OCI-LY7 (cell line): ENCODE results near the gene TOMM20. TPM values are rescaled to one million over a fixed set of nuclear protein-coding genes. Genes with fewer than 3 reads are reported as not detected.
A peak's percentile ranks its signal among the peaks of the same experiment; 100 is the strongest.

ENCODE experiments used
- BruUV-seq: library from RNA; stranded (reverse); fragments of 400-500 nt; replicated peaks from 2 replicates; lab custom pipeline; 2021; lab: Mats Ljungman, UMichigan
- CTCF ChIA-PET: fragments of 300-600 bp; sonication (Branson Sonifier 250); formaldehyde crosslinking; loops from one replicate; lab custom pipeline; 2022; ENCODE audit warnings: antibody characterized with exemption; ENCODE audit not compliant: unreplicated experiment; lab: Charles Lee
- POLR2A ChIA-PET: fragments of 300-600 bp; sonication (Branson Sonifier 250); formaldehyde crosslinking; loops from one replicate; lab custom pipeline; 2022; ENCODE audit warnings: antibody characterized with exemption; lab: Charles Lee
- DNase-seq: peaks from one replicate; pipeline ENCODE4 v3.0.0-alpha.2; 2015; ENCODE audit warnings: low spot score
- H2AFZ ChIP-seq: fragments of 200-600 bp; sonication (generic), shearing (Covaris generic); 2 replicates; pipeline ENCODE4 v1.6.1; 2014; ENCODE audit warnings: mild to moderate bottlenecking, antibody characterized with exemption, low read length, moderate library complexity
- H3K27ac ChIP-seq: fragments of 200-600 bp; sonication (generic); 2 replicates; pipeline ENCODE4 v1.5.1; 2014; ENCODE audit warnings: mixed run types, low read depth, mild to moderate bottlenecking, moderate library complexity, low read length, inconsistent platforms; ENCODE audit not compliant: poor library complexity, severe bottlenecking
- H3K36me3 ChIP-seq: fragments of 200-600 bp; sonication (generic); 2 replicates; pipeline ENCODE4 v1.6.1; 2014; ENCODE audit warnings: mild to moderate bottlenecking, antibody characterized with exemption, low read length, moderate library complexity, mixed read lengths; ENCODE audit not compliant: insufficient read depth
- H3K4me1 ChIP-seq: fragments of 200-600 bp; sonication (generic); 2 replicates; pipeline ENCODE4 v1.5.1; 2014; ENCODE audit warnings: mild to moderate bottlenecking, low read length; ENCODE audit not compliant: insufficient read depth, poor library complexity, severe bottlenecking
- H3K4me2 ChIP-seq: fragments of 200-600 bp; sonication (generic); 2 replicates; pipeline ENCODE4 v1.6.1; 2014; ENCODE audit warnings: mild to moderate bottlenecking, low read length
- H3K4me3 ChIP-seq: fragments of 200-600 bp; sonication (generic); 2 replicates; pipeline ENCODE4 v1.5.1; 2014; ENCODE audit warnings: mild to moderate bottlenecking, low read depth, low read length; ENCODE audit not compliant: poor library complexity, severe bottlenecking
- H3K79me2 ChIP-seq: fragments of 200-600 bp; sonication (generic); 2 replicates; pipeline ENCODE4 v1.6.1; 2016; ENCODE audit warnings: low read depth, mild to moderate bottlenecking, low read length, moderate library complexity, mixed read lengths; ENCODE audit not compliant: insufficient read depth
- H3K9me2 ChIP-seq: fragments of 200-600 bp; sonication (generic); 2 replicates; pipeline ENCODE4 v1.6.1; 2016; ENCODE audit warnings: mild to moderate bottlenecking, low read length, mixed read lengths; ENCODE audit not compliant: insufficient read depth
- H3K9me3 ChIP-seq: fragments of 200-600 bp; sonication (generic); 2 replicates; pipeline ENCODE4 v1.6.1; 2014; ENCODE audit warnings: mild to moderate bottlenecking, mixed run types, low read length, mixed read lengths
- H4K20me1 ChIP-seq: fragments of 200-600 bp; sonication (generic); 2 replicates; pipeline ENCODE4 v1.6.1; 2014; ENCODE audit warnings: mild to moderate bottlenecking, antibody characterized with exemption, low read length, moderate library complexity, mixed read lengths; ENCODE audit not compliant: insufficient read depth
- CTCF ChIP-seq: fragments of 200-600 bp; sonication (generic); conservative IDR thresholded peaks from 2 replicates; pipeline ENCODE4 v1.5.1; 2014; ENCODE audit warnings: mild to moderate bottlenecking, antibody characterized with exemption, low read length, moderate library complexity, mixed read lengths
- EZH2phosphoT487 ChIP-seq: fragments of 200-600 bp; sonication (generic); IDR thresholded peaks from 2 replicates; pipeline ENCODE4 v1.6.1; 2018; ENCODE audit warnings: low read depth, borderline replicate concordance, mild to moderate bottlenecking, mixed run types, antibody characterized with exemption, low read length, moderate library complexity, mixed read lengths
- intact Hi-C: fragments of 100-400 bp; cut with micrococcal nuclease; formaldehyde crosslinking; loops from one replicate; pipeline ENCODE4 v1.10.0; 2022; ENCODE audit not compliant: unreplicated experiment
- total RNA-seq, 2 experiments: library from RNA; depleted of rRNA in 1 of 2; stranded (reverse); fragments of >200 nt in 1 of 2; shearing (Covaris generic) in 1 of 2; gene quantifications; 2 replicates each; pipeline ENCODE4 v1.2.3, GENCODE V29; 2014 to 2022

Gene TOMM20
- total RNA-seq, 2 experiments from 2014 or later, result 76.7 to 133 TPM

GRCh38 chr1:235156265-235156664 is 27.6 kb upstream of the TOMM20 start:
- Histone ChIP-seq H3K9me2 (no peaks in the 10 kb centered on the region), H3K79me2 (peaks cover 25% of the 10 kb centered on the region), H4K20me1 (no peaks in the 10 kb centered on the region), H3K4me2 (no peak overlapping the region), H3K9me3 (no peaks in the 10 kb centered on the region), H2AFZ (no peak overlapping the region), H3K4me1 (peaks cover 12% of the 10 kb centered on the region), H3K4me3 (no peak overlapping the region), H3K36me3 (peaks cover 83% of the 10 kb centered on the region), H3K27ac (no peak overlapping the region)
- no TSS peak for BruUV-seq
- intact Hi-C loops, result no loop called here
- no peak for DNase-seq
- POLR2A ChIA-PET, result interaction anchor here (0.7 to 1.7 kb wide), 8 partner anchors 11 to 750 kb away, joined by 3 to 6 read pairs (median 4); no protein-coding TSS in a partner anchor
- TF ChIP-seq EZH2phosphoT487 (no peak), CTCF (peak; percentile 56)
- CTCF ChIA-PET, result interaction anchor here (0.6 kb wide), 2 partner anchors 34 to 360 kb away, joined by 3 to 4 read pairs; no protein-coding TSS in a partner anchor

- no peak for TF ChIP-seq EZH2phosphoT487
- no peak for TF ChIP-seq CTCF
- no peaks in the 10 kb centered on the region for H3K79me2 ChIP-seq
- H3K9me2 ChIP-seq, result no peaks in the 10 kb centered on the region
- no peaks in the 10 kb centered on the region for H4K20me1 ChIP-seq
- peaks cover 95% of the 10 kb centered on the region for H3K36me3 ChIP-seq
- H3K9me3 ChIP-seq, result no peaks in the 10 kb centered on the region
- CTCF ChIA-PET, result no interaction called here
- no TSS peak for BruUV-seq
- POLR2A ChIA-PET, result interaction anchor here (0.6 to 0.9 kb wide), 3 partner anchors 35 to 319 kb away, joined by 3 to 5 read pairs (median 3); no protein-coding TSS in a partner anchor
- no peak overlapping the region for H3K4me3 ChIP-seq
- H3K27ac ChIP-seq, result no peak overlapping the region
- no peak overlapping the region for H3K4me2 ChIP-seq
- intact Hi-C loops, result no loop called here
- no peak for DNase-seq
- no peak overlapping the region for H2AFZ ChIP-seq
- H3K4me1 ChIP-seq, result no peaks in the 10 kb centered on the region
Measured at GRCh38 chr1:235152235-235152634, 23.6 kb upstream of the TOMM20 start.

- Histone ChIP-seq H3K36me3 (peaks cover 95% of the 10 kb centered on the region), H3K4me2 (no peak overlapping the region), H4K20me1 (no peaks in the 10 kb centered on the region), H2AFZ (no peak overlapping the region), H3K27ac (no peak overlapping the region), H3K9me2 (no peaks in the 10 kb centered on the region), H3K4me3 (no peak overlapping the region), H3K79me2 (no peaks in the 10 kb centered on the region), H3K9me3 (no peaks in the 10 kb centered on the region), H3K4me1 (no peaks in the 10 kb centered on the region)
- intact Hi-C loops, result no loop called here
- POLR2A ChIA-PET, result no interaction called here
- TF ChIP-seq EZH2phosphoT487 (no peak), CTCF (no peak)
- CTCF ChIA-PET, result no interaction called here
- BruUV-seq, result no TSS peak
- no peak for DNase-seq
Measured at GRCh38 chr1:235151033-235151432, 22.4 kb upstream of the TOMM20 start.
